Measurements from ENCODE around the gene TMEM147. TPM values are rescaled to one million over a fixed set of nuclear protein-coding genes. Genes with fewer than 3 reads are reported as not detected.

TMEM147 gene, protein sequence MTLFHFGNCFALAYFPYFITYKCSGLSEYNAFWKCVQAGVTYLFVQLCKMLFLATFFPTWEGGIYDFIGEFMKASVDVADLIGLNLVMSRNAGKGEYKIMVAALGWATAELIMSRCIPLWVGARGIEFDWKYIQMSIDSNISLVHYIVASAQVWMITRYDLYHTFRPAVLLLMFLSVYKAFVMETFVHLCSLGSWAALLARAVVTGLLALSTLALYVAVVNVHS
- total RNA-seq (2014; rRNA removed; shearing (Covaris generic)): 231 and 277 TPM in 2 replicates
- polyA plus RNA-seq (2014; cell fraction: nucleus; rRNA removed): 144 and 180 TPM in 2 replicates

DNA sequence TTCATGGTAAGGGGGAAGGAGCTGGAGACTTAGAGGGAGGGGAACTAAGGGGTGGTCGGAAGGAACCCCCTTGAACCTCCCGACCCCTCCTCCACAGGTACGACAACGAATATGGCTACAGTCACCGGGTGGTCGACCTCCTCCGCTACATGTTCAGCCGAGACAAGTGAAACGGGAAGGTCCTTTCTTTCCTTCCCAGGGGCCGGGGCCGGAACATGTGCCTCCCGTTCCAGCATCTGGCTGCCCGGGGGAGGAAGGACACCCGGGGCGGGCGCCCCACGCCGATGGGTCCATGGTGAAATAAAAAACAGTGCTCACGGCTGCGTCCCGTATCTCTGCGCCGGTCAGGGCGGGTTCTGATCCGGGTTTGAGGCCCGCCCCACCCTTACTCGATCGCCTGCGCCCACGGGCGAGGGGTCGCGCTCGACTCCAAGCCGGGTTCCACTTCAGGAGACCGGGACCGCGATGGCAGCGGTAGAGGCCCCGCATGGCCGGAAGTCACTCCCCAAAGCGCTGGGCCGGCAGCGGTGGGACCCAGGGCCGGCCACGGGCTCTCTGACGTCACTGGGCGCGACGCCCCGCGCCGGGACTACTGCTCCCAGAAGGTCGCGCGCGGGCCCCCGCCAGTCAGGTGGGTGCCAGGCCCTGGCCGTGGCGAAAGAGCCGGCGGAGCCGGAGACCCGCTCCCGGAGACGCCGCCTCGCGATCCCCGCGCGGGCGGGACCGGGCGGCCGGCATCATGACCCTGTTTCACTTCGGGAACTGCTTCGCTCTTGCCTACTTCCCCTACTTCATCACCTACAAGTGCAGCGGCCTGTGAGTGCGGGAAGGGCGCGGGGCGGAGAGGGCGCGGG lies at the start of gene TMEM147:
TSS of gene TMEM147 (plus strand) at position 626 of the 854 bp plus-strand sequence. CDS start at position 740, 114 bp downstream.
- peak; percentile 83 for DNase-seq (ENCODE audit: extremely low read depth, low read depth)

DNA sequence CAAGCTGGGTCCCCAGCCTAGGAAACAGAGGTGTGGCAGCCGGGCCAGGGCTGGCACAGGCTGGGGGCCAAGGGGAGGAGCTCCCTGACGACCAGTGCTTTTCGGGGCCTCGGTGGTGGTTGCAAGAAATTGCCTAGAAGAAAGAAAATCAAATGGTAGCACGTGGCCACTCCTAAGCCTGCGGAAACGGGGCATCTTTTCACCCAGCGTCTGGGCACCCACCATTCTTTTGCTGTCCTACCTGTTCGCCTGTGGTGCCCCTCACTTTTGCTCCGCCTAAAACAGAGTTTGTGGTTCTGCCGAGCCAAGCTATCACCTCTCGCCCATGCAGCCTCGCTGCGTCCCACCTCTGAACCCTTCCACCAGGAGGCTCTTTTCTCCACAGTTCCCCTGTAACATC lies 48.0 kb upstream of the TMEM147 start:
- no peak for DNase-seq (ENCODE audit: extremely low read depth, low read depth)

DNA sequence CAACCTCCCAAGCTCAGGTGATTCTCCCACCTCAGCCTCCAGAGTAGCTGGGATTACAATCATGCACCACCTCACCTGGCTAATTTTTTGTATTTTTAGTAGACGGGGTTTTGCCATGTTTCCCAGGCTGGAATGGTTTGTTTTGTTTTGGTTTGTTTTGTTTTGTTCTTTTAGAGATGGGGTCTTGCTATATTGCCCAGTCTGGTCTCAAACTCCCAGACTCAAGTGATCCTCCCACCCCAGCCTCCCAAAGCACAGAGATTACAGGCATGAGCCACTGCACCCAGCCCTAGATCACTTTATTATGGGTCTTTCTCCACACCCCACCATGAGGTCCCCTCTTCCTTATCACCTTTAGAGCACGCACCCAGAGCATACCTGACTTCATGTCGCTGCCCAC lies 47.2 kb upstream of the TMEM147 start:
- DNase-seq (ENCODE audit: extremely low read depth, low read depth): no peak

DNA sequence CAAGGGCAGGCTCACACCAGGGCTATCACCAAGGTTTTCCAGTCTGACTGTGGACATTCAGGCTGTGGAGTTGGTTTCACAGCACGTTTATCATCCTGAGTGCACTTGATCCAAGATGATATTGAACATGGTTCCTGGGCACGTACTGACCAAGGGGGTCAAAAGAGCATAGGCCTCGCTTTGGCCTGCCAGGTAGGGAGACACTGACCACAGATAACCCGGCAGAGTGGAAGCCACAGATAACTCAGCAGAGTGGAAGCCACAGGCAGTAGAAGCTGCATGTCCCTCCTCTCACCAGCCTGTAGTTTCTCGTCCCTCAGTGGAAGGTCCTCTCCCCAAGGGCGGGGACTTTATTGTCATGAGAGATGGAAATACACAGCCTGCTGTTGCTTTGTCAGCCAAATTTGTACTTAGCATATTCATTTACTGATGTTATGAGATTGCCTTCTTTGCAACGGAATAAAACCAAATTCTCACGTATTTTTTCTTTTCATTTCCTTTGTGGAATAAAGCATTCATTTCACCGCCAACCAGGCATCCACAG lies 46.4 kb upstream of the TMEM147 start:
- no peak for DNase-seq (ENCODE audit: extremely low read depth, low read depth)

DNA sequence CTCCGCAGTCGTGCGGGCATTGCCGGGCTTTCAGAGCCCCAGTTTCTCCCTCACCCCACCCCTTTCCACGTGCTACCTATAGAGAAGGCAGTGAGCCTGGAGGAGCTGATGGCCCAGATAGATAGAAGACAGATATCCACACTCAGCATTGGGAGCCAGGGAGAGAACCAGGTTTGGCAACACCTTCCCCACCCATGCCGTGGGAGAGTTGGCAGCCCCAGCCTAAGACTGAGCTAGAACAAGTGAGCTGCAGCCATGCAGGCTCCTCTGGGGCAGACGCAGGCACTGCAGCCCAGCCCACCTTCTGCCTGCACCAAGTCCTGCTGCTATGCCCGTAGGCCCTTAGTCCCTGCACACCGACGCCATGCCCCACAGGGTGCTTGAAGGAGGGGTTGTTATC lies 44.8 kb upstream of the TMEM147 start:
- DNase-seq (ENCODE audit: extremely low read depth, low read depth): no peak

DNA sequence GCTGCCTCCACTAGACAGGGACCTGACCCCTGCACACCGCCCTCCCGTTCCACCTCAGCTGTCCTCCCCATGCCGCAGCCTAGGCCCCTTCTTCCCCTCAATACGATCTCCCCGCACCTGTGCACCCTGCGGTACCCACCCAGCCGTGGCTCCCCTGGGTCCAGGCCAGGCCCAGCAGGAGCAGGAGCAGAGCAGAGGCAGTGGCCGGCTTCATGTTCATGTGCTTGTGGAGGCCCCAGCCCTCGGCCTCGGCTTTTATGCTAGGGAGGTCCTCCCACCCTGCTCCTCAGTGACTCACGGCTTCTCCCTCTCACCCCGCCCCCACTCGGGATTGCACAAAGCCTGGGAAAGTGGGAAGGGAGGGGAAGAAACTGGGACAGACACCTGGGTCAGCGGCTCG lies 43.7 kb upstream of the TMEM147 start:
- DNase-seq (ENCODE audit: extremely low read depth, low read depth): no peak

DNA sequence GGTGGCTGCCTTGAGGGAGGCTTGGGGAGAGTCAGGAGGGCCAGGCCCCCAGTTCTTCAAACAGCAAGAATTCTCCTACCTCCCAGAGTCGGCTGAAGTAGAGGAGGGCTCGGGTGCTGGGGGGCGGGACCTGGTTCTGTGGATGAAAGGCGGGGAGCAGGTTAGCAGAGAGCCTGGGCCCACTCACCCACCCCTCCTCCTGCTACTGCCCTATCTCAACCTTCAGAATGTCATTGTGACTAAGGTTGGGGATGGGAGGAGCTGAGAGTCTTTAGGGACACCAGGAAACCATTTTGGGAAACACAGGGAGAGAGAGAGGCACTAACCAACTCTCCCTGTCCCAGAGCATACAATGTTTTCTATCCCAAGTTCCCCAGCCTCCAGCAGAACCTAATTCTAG lies 42.7 kb upstream of the TMEM147 start:
- DNase-seq (ENCODE audit: extremely low read depth, low read depth): no peak

DNA sequence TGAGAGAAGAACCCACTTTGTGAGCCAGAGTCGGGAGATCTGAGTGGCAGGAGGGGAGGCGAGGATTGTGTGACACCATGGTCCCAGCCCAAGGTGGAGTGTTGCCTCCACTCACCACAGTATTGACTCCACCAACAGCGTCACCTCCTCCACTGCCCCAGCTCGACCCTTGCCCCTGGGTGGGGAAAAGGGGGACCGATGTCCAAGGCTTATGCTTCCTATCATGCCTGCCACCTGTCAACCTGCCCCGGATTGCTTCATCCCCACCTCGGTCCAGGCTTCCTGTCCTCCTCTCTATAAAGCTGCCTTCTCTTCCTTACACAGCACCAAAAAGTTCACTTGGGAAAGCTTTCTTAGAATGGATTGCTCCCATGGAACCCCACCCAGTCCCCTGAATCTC lies 39.4 kb upstream of the TMEM147 start:
- DNase-seq (ENCODE audit: extremely low read depth, low read depth): no peak

DNA sequence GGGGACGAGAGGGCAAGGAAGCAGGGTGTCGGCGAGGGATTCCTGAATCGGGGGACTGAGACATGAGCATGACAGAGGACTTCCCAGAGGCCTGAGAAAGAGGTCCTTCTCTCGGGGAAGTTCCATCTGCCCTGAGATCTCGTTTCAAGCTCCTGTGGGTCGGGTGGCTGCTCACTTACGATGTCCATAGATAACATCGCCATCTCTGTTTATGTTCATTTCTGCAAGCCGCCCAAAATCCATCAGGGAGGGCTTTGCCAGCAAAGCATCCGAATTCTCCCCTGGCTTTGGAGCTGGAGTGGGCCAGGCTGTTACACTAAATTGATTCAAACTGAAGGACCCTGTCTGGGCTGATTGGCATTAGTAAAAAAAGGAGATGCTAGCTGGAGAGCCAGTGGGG lies 37.9 kb upstream of the TMEM147 start:
- DNase-seq (ENCODE audit: extremely low read depth, low read depth): no peak

DNA sequence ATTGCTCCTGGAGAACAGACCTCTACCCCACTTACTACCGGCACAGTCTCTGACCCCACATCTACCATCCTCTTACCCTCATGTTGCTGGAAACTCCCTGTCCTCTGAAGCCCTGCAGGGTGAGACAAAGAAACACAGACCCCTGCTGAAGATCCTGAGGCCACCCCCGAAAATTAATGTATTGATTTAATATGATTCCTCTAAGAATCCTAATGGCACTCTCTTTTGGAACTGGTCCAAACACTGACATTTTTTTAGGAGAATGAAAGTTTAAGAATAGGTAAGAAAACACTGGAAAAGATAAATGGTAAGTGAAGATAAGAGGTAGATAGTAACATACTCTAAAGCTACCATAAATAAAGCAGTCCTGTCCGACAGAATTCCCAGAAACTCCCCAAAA lies 37.3 kb upstream of the TMEM147 start:
- DNase-seq (ENCODE audit: extremely low read depth, low read depth): no peak

DNA sequence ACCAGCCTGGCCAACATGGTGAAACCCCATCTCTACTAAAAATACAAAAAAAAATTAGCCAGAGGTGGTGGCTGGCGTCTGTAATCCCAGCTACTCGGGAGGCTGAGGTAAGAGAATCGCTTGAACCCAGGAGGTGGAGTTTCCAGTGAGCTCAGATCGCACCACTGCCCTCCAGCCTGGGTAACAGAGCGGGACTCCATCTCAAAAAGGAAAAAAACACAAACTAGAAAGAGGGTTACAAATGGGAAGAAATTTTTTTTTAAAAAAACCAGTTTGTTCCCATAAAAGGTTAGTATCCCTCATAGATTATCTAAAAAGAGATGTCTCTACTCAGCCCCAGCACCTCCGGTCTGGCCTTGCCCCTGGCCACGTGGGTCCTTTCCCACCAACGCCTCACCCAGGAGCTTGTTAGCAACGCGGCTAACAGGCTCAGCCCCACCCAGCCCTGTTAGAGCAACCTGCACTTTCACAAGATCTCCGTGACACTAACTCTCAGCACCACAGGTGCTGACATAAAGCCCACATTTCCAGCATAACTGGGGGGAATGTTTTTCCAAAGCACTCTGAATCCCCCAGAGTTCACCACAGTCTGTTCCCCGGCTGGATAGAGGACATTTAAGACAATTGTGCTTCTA lies 36.3 kb upstream of the TMEM147 start:
- no peak for DNase-seq (ENCODE audit: extremely low read depth, low read depth)

DNA sequence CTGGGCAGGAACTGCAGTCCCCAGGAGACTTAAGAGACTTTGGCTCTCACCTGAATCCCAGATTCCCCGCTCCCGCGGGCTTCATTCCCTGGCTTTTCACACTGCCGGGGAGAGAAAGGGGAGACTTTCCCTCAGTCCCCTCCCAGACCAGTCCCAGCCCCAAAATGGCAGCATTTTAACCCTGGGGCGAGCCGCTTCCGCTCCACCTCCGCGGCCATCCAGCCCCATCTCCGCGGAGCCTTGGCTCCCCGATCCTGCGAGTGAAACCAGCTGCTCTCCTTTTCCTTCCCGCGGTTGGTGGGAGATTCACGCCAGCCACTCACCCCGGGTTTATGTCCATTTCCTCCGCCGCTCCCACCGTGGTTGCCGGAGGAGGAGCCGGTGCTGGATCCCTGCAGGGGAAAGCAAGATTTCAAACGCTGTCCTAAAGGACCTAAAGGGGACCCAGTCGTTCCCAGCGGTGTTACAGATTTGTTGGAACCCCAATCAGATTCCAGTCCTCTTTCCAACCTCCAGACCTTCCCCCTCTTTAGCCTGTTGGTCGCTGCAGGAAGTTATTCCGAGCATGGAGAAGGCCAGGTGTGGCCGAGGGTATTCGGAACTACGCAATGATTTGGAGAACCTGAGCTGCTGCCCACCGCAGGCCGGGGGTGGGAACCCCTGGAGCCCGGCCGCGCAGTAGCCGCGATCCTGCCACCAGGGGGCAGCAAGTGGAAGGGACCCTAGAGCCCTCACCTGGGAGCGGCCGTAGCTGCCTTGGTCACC lies 35.4 kb upstream of the TMEM147 start:
- DNase-seq (ENCODE audit: extremely low read depth, low read depth): peak; percentile 48

DNA sequence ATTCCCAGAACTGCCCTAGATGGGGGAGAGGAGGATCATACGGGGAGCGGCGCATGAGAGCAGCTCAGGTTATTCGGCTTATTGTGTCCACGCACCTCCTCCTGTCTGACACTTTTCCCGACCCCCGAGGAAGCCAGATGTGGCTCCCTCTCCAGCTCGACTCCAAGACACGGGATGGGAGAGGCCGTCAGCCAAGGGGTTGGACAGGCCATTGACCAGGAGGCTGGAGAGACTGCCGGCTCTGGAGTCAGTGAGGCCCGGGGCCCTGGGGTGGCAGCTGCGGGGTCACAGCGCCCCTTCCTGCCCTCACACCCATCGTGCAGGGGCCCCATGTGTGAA lies 34.8 kb upstream of the TMEM147 start:
- DNase-seq (ENCODE audit: extremely low read depth, low read depth): no peak

DNA sequence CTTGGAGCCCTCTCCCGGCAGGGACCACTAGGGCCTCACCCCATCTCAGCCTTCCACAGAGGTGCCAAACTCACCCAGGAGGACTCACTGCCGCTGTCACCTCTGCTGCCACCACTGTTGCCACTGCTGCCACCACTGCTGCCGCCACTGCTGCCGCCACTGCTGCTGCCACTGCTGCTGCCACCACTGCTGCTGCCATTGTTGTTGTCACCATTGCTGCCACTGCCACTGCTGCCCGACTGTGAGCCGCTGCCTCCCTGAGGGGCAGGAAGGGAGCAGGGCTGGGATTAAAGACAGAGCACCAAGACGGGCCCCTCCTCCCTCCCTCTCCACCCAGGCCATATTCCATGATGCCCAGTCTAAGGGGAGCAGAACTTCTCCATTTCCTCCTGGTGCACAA lies 34.1 kb upstream of the TMEM147 start:
- no peak for DNase-seq (ENCODE audit: extremely low read depth, low read depth)

DNA sequence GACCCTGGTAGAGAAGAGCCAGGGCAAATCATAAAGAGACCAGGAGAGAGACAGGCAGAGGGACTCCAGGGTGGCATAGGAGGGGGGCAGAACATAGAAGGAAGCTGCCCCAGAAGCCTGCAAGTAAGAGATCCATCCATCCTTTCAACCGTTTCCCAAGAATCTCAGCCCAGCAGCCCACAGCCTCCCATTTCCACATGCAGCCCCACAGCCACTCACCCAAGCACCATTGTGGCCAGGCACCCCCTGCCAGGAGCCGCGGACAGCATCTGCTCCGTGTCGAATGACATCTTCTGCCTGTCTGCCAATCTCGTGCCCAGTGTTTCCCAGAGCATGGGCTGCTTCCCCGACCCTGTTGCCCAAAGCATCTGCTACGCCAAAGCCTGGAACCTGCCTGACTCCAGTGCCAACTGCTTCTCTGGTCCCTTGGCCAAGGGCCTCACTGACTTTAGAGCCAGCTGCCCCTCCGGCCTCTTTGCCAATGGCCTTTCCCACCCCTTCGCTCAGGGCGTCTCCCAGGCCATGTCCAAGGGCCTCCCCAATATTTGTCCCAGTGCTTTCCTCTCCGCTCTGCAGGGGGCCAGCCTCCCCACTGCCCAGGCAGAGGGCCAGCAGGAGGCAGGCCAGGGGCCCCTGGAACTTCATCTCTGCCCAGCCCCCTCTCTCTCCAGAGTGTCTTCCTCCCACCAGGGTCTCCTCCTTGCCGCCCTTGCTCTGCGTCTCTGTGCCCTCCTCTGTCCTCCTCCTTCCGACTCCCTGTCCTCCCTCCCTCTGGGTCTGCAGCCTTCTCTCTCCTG lies 32.4 kb upstream of the TMEM147 start:
- DNase-seq (ENCODE audit: extremely low read depth, low read depth): no peak

DNA sequence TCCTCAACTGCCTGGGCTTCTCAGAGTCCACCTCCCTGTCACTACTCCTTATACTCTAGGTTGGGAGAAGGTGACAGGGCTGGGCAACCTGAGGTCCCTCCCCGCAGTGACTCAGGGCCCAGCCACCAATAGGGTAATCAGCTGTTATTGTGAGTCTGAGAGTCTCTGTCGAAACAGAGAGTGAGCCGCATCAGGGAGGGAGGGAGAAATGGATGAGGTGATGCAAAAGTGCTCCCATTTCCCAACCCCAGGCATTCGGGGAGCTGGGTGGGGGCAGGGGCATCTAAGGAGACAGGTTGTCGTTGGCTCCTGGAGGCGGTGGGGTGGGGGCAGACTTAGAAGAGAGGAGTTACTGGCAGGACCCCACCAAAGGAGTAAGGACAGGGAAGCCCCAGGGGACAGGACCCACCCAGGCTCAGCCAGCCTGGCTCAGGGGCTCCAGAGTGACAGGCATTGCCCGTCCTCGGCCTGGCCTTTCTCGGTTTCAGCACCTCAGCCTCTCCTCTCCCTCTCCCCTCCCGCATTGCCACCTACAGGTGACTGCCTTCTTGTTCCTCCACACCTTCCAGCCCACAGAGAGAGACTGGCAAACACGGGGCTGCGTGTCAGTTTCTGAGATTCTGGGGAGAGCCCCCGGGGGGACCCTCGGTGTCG lies 31.7 kb upstream of the TMEM147 start, which contains the start of gene DMKN:
TSS of gene DMKN (minus strand) at position 22 of the 654 bp plus-strand sequence. CDS start 174 bp downstream, outside the sequence.
- DNase-seq (ENCODE audit: extremely low read depth, low read depth): no peak

DNA sequence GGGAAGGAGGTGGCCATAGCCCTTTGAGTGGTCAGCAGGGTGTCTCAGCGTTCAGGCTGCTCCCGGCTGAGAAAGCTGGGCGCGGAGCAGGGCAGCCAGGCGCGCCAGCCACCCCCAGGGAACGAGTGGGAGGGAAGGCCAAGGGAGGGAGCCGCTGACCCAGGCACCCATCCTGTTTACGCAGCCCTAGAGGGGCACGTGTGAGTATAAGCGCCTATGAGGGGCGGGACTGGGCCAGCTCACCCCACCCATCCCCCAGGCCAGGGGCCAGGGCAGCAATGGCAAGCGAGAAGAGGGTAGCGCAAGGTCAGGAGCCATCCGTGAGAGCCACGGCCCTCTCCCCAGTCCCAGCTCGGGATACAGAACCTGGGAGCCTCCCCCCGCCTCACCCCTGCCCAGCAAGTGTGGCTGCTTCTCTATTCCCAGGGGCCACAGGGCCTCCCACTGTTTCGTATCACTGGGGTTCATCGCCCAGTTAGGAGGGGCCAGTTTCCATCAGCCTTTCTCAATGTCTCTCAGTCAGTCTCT lies 31.1 kb upstream of the TMEM147 start:
- DNase-seq (ENCODE audit: extremely low read depth, low read depth): no peak

DNA sequence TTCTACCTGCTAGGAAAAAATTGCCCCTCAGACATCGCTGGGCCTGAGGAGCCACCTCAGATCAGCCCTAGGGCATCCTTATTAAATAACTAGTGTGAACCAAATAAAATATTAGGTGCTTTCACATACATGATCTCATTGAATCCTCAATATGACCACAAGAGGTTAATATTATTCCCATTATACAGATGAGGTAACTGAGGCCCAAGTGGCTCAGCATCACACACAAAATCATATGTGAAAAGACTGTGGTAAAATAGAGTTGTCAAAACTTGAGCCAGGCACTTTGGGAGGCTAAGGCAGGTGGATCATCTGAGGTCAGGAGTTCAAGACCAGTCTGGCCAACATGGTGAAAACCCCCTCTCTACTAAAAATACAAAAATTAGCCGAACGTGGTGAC lies 29.1 kb upstream of the TMEM147 start:
- no peak for DNase-seq (ENCODE audit: extremely low read depth, low read depth)

DNA sequence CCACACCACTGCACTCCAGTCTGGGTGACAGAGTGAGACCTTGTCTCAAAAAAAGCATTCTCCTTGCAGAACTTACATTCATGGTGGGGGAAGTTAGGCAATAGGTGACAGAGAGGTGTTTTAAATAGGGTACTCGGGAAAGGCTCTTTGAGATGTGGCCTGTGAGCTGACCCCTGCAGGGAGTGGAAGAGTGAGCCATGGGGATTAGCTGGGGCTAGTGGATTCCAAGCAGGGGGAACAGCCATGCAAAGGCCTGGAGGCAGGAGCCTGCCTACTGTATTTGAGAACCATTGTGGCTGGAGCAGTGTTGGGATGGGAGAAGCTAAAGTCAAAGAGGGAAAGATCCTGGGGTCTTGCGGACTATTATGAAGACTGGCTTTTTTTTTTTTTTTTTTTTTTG lies 28.1 kb upstream of the TMEM147 start:
- no peak for DNase-seq (ENCODE audit: extremely low read depth, low read depth)
